Measurements from ENCODE around the gene ZNF655.
A peak's percentile ranks its signal among the peaks of the same experiment; 100 is the strongest.
"Not testable (repeated sequence)": the region's sequence is repeated elsewhere in the genome, so short reads cannot be mapped to it uniquely, and the experiment has no call there.

ZNF655 gene

DNA sequence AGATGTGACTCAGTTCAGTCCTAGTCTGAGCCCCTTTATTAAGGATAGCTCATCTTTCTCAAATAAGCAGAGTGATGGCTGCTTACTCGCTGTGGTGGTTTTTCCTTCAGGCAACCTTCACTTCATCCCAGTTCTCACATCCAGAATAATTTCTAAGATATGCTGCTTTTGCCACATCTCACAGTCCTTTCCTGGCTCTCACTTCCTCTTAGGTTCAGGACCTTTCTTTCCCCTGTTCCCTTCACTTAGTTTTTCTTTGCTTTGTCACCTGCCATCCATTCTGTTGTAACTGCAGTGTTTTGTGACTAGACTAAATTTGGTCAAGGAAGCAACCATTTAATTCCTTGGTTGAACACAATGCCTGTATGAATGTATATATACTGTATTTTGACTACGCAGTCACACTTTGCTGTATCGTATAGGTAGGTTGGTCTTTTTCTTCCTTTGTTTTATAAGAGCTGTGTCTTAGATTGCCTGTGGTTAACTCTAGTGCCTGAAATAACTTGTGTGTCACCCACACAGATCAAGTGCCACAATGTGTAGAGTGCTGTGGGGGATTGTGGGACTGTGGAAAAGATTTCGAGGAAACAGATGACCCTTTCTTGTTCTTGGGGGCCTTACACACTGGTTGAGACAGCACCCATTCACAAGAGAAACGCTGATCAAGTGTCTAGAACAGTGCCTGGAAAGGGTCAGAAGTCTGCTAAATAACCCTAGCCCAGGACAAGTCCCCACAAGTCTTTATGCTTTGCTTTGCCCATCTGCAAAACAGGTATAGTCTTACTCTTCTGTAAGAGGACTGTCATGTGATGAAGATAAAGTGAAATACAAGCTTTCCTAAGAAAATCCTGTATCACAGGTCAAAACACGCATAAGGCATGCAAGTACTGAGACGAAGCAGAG, 2.6 kb downstream of the ZNF655 start:
- DNase-seq (ENCODE audit: low spot score), result no peak

DNA sequence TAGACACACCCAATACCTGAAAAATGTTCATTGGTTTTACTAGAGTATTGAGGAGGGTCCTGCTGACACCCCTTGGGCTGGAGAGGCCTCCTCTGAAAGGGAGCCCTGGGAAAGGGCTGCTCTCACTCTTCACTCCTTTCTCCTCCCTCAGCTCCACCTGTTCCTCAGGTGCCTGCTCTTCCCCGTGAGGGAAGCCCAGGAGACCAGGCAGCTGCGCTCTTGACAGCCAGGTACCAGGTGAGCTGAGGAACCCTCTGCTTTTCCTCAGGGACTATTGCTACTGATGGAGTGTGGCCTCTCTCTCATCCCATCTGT, 3.3 kb downstream of the ZNF655 start:
- DNase-seq (ENCODE audit: low spot score), result no peak

DNA sequence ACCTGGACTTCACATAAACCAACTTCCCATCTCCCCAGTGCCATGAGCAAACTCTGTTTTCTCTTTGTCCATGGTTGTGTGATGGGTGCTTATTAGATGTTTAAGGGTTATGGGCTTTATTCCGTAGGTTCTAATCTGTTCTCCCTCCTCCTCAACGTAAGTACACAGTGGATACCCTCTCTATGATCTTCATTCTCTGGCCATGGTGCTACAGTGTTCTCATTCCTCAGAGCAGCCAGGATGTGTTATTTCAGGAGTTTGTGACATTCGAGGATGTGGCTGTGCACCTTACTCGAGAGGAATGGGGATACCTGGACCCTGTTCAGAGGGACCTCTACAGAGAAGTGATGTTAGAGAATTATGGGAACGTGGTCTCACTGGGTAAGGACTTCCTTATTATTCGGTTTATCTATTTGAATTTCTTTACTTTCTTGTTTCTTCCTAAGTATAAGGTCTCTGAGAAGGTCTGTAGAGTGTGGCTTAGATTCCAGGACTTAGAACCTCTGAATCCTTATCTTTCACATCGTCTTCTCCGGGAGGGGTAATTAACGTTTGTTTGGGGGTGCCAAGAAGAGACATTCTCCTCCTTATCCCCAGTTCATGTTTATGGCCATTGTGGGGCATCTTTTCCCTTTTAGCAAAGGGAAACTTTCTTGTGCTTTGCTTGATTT, 3.8 kb downstream of the ZNF655 start:
- DNase-seq (ENCODE audit: low spot score), result no peak

DNA sequence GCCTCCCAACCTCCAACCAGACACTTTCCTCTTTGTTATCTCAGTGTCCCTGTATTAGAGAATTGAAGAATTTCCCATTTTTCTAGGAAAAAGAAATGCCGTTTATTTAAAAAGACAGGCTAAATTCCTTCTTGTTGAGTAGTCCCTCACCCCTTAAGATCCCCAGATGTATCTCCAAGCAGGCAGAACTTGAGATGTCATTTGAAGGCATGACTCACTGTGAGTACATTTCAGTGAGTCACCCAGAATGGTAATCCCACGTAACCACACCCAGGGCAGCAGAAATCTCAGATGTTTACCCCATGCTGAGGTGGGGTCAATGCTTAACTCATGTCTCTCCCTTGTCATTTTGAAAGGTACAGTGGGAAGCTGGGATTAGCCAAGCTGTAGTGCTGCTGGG, 4.4 kb downstream of the ZNF655 start:
- DNase-seq (ENCODE audit: low spot score), result peak; percentile 94

DNA sequence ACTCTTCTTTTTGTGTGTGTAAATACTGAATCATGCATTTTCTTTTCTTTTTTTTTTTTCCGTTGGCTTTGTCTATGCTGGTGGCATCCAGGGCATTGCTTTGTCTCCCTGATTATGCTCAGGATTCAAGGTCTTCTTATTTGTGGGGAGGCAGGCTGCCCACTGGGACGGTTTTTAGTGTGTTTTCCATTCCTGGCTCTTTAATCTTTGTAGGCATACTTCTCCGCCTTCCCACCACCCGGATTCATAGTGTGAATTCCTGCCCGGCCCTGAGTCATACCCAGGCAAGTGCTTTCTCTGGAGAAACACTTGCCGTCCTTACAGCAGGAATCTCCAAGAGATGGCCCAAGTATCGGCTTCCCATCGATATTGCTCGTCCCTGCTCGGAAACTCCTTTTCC, 5.2 kb downstream of the ZNF655 start:
- DNase-seq (ENCODE audit: low spot score), result peak; percentile 64

DNA sequence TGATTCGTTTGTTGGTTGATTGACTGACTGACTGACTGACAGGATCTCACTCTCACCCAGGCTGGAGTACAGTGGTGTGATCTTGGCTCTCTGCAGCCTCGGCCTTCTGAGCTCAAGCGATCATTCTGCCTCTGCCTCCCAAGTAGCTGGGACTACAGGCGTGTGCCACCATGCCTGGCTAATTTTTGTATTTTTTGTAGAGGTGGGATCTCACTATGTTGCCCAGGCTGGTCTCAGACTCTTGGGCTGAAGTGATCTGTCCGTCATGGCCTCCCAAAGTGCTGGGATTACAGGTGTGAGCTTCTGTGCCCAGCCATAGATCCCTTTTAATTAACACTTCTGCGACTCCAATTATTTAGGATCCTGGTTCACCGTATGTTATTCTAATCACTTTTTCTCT, 10.3 kb downstream of the ZNF655 start:
- DNase-seq (ENCODE audit: low spot score), result not testable (repeated sequence)

DNA sequence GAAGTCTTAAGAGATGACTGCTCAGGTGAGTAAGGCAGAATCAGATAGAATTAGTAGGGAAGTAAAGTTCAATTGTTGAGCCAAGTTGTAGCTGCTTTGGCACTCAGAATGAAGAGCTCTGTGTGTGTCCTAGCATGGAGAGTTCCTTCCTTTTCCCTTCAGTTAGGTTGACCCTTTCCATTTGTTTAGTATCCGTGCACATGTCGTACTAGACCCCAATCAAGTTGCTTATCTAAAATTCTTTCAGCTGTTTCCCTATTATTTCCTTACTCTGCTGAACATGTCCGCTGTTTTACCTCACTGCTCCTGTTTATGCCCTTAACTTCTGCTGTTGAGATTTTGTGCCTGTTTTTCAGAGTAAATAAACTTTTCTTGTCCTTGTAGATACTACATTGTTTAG, 13.3 kb downstream of the ZNF655 start:
- DNase-seq (ENCODE audit: low spot score), result no peak

DNA sequence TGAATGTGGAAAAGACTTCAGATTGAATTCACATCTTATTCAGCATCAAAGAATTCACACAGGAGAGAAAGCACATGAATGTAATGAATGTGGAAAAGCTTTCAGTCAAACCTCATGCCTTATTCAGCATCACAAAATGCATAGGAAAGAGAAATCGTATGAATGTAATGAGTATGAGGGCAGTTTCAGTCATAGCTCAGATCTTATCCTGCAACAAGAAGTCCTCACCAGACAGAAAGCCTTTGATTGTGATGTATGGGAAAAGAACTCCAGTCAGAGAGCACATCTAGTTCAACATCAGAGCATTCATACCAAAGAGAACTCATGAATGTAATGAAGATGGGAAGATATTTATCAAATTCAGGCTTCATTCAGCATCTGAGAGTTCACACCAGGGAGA, 14.8 kb downstream of the ZNF655 start:
- DNase-seq (ENCODE audit: low spot score), result no peak

DNA sequence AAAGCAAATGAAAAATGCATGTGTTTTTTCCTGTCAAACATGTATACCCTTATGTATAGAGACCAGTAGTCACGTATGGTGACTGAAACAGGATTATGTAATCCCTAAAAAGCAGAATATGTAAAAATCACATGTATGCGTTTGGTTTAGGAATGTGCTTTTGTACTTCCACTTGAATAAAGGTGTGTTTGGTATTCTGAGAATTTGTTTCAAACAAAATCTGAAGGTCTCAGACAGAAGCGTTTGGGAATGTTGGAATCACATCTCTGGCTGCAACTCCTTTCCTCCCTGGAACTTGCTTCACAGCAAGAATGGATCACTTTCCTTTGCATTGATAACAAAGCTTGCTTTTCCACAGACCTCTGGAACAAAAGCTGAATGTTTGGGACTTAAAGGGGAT, 17.8 kb downstream of the ZNF655 start:
- DNase-seq (ENCODE audit: low spot score), result no peak

DNA sequence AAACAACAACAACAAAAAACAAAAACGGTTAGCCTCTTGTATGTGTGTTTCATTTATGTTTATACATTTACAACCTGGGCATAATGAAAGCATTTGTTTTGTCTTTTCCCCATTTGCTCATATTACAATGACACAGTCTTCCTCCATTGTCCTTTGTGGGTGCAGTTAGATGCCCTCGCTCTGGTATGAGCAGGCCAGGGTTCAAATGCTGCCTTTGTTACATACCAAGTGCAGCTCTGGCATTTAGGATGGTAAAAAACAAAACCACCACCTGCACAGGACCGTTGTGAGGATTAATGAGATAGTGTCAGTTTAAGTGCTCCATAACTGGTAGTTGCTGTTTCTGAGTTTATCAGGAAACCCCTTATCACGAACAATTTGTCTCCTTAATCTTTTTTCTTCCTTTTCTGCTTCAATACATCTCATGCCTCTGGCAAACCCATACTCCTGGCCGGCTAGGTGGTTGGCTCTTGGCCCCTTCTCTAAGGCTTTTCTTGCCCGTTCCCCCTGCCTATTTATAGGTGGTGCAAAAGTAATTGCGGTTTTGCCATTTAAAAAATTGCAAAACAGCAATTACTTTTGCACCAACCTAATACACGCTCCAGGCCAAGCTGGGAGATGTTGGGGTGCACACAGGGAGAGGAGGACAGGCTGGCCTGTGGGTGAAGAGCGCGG, 21.0 kb downstream of the ZNF655 start:
- DNase-seq (ENCODE audit: low spot score), result no peak

DNA sequence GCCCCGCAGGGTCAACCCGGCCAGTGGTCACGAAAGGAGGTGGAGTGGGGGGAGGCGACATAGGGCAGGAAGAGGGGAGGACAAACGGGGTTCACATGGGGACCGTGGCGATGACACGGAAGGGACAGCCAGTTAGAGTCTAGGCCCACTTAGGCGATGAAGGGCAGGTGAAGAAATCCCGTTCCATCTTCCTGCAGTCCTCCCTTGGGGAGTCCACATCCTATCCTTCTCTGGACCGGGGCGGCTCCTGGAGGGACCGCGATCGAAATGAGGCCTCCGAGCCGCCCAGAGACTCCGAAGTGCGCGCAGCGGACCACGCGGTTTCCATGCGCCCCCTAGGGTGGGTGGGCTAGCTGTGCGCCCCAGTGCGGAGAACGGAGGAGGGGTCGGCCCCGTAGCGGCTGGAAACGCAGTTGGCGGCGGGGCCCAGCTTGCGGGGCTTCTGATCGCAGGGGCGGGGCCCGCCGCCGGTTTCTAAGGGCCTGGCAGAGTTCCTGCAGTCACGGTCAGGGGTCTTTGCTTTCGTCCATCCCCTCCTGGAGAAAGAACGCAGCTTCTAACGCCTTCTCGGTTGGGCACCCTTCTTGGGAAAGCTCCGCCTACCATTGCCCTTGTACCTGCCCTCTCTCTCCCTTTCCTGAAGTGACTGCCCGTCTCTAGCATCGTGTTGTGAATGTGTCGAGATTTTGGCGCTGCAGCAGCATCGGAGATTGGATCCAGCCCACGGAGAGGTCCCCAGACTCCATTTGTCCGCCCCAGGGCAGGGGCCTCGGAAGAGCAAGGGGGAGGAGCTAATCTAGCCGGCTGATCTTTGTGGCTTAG, 21.7 kb downstream of the ZNF655 start:
- peak; percentile 35 for DNase-seq (ENCODE audit: low spot score)

DNA sequence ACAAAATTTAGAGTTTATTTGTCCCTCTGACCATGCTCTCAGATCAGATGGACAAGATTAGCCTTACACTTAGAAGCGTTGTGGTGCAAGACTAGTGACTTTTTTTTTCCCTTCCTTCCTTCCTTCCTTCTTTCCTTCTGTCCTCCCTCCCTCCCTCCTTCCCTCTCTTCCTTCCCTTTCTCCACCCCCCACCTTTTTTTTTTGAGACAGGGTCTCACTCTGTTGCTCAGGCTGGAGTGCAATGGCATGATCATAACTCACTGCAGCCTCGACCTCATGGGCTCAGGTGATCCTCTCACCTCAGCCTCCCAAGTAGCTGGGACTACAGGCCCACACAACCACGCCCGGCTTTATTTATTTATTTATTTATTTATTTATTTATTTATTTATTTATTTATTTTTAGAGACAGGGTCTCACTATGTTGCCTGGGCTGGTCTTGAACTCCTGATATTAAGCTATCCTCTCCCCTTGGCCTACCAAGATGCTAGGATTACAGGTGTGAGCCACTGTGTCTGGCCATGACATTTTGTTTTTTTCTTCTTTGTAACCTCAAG, 22.4 kb downstream of the ZNF655 start:
- not testable (repeated sequence) for DNase-seq (ENCODE audit: low spot score)

DNA sequence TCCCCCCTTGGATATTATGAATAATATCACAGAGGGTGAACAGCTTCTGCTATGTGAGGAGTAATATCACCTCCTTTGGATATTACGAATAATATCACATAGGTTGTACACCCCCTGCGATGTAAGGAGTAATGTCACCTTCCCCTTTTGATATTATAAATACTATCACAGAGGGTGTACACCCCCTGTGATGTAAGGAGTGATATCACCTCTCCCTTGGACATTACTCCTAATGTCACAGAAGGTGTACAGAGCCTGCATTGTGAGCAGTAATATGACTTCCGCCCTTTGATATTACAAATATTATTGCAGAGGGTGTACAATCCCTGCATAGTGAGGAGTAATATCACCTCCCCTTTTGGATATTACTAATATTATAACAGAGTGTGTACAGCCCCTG, 30.4 kb downstream of the ZNF655 start:
- no peak for DNase-seq (ENCODE audit: low spot score)

DNA sequence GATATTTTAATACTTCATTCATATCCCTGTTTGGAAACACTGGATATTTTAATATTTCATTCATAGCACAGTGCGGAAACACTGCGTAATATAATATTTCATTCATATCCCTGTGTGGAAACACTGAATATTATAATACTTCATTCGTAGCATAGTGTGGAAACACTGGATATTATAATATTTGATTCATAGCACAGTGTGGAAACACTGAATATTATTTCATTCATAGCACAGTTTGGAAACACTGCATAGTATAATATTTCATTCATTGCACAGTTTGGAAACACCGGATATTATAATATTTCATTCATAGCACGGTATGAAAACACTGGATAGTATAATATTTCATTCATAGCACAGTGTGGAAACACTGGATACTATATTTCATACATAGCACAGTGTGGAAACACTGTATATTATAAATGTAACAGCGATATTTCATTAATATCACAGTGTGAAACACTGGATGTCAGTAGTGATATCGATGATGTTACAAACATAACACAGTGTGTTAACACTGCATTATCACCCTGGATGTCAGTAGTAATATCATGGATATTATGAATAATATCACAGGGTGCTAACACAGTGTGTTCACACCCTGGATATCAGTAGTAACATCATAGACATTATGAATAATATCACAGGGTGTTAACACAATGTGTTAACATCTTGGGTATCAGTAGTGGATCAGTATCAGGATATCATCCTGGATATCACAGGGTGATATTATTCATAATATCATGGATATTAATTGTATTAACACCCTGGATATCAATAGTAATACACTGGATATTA, 36.7 kb downstream of the ZNF655 start:
- DNase-seq (ENCODE audit: low spot score), result no peak

DNA sequence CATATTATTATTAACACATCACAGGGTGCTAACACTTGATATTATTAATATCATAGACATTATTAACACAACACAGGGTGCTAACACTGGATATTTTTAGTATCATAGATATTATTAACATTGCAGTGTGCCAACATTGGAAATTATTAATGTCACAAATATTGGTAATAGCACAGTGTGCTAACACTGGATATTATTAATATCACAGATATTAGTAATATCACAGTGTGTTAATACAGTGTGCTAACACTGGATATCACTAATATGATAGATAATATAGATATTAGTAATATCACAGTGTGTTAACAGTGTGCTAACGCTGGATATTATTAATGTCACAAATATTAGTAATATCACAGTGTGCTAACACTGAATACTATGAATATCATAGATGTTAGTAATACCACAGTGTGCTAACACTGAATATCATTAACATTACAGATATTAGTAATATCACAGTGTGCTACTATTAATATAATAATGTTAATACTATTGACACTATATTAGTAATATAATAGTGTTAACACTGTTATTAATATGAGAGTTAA, 38.0 kb downstream of the ZNF655 start:
- DNase-seq (ENCODE audit: low spot score), result no peak

DNA sequence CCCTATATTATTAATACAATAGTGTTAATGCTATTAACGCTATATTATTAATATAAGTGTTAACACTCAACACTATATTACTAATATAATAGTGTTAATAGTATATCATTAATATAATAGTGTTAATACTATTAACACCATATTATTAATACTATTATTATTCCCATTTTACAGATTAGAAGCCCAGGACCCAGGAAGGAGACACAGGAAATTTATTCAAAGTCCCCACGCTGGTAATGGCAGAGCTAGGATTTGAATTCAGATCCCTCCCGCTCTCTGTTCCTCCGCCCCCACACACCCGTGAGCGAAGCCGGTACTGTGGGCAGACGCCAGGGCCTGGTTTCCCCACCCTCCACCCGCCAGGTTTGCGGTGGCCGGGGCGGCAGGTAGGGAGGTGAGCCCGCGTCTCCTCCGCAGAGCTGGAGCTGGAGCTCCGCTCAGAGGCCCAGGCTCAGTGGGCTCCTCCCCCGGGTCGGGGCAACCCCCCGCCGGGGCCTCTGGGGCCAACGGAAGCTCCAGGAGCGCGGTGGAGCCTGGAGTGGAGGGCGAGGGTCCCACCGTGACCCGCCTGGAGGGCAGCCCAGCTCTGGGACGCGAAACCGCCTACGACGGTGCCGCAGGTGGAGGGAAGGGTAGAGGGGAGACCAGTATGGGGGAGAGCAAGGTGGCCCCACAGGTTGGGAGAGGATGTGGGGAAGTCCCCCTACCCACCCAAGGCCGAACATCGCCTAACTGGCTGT, 39.5 kb downstream of the ZNF655 start, which contains the start of gene TMEM225B:
TMEM225B (plus strand) TSS at position 506 of the 740 bp plus-strand sequence. CDS start 6,122 bp downstream, outside the sequence.
- DNase-seq (ENCODE audit: low spot score), result no peak

DNA sequence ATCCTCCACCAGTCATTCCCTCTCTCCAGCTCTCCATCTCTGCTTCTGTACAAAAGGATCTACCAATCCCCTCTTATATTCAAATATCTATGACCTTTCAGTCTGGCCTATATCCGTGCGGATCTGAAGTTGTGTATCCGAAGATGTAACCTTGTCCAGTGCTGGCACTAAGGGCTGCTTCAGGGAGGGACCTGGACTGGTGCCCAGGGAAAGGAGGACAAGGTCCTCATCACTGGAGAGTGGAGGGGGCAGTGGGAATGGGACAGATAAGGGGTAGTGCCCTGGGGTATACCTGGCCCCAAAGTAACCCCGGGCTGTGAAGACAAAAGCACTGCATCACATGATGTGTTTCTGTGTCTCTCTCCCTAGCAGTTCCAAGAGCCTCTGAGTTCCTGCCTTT, 41.4 kb downstream of the ZNF655 start:
- DNase-seq (ENCODE audit: low spot score), result no peak

DNA sequence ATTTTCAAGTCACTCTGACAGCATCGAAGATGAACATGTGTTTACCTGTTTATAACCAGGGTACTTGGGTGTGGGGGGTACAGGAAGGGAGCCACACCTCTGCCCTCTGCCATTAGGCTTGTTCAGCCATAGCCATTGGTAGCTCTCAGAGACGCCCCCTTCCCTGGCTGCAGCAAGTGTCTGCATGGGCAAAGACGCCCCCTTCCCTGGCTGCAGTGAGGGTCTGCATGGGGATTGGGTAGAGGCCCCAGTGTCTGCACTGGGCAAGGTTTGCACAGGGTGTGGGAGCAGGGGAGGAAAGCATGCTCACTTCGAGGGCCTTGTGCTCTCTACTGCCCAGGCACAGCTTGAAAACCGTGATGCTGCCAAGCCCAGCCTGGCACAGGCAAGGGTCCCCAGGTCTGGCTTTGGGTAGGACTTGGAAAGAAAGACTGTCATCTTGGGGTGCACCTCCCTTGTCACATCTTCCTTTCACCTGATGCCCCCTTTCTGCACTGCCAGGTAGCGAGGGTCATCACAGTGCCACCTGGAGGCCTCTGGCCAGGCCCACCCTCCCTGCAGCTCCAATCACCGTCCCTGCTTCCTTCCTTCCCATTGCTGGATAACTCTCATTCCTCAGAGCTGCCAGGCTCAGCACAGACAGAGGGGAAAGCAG, 43.3 kb downstream of the ZNF655 start:
- DNase-seq (ENCODE audit: low spot score), result no peak

DNA sequence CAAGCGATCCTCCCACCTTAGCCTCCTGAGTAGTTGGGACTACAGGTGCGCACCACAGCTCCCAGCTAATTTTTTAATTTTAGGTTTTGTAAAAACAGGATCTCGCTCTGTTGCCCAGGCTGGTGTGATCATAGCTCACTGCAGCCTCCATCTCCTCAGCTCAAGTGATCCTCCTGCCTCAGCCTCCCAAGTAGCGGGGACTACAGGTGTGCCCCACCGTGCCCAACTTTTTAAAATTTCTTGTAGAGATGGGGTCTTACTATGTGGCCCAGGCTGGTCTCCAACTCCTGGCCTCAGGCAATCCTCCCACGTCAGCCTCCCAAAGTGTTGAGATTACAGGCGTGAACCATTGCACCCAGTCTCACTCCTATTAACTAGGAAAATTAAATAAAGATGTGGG, 47.1 kb downstream of the ZNF655 start:
- DNase-seq (ENCODE audit: low spot score), result no peak

Data from hepatic stellate cell (primary cell).